ENCODE data around the gene G6PD. TPM values are rescaled to one million over a fixed set of nuclear protein-coding genes. Genes with fewer than 3 reads are reported as not detected.

The G6PD gene
- total and polyA plus RNA-seq, 3 experiments from 2014 or later = 10.7 to 116 (median 108) TPM

DNA sequence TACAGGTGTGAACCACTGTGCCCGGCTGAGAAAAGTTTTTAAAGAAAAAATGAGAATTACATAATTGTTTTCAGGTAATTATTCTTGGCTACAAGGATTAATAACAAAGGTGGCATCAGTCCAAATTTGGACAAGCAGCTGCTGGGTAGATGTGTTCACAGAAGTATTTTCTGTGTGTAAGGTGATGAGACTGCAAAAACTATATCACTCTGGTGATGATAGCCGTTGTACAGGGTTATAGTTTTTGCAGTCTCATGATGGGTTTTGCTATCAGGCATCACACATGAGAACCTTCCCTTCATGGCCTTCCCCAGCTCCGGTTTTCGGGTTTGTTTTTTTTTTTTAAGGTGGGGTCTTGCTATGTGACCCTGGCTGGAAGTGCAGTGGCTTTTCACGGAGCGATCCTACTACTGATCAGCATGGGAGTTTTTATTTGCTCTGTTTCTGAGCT, 51.1 kb downstream of the G6PD start:
- H3K36me3 Mint-ChIP-seq = peaks cover 0 to 3% (median 0%) of the 10 kb centered on the region in 3 donors
- H3K27ac Mint-ChIP-seq = no peak overlapping the region
- Histone ChIP-seq H3K27ac (ENCODE audit: low read depth, low read length) (peak overlapping the region; percentile 57), H3K9me3 (ENCODE audit: low read length) (no peaks in the 10 kb centered on the region), H3K36me3 (ENCODE audit: insufficient read depth, low read length) (no peaks in the 10 kb centered on the region), H3K4me1 (ENCODE audit: insufficient read depth, low read length) (no peaks in the 10 kb centered on the region), H3K27me3 (ENCODE audit: insufficient read depth, low read length, poor library complexity, severe bottlenecking) (no peaks in the 10 kb centered on the region), H3K4me3 (ENCODE audit: low read length) (no peak overlapping the region)
- H3K4me3 Mint-ChIP-seq = no peak overlapping the region
- peaks cover 0 to 2% (median 0%) of the 10 kb centered on the region in 3 donors for H3K4me1 Mint-ChIP-seq
- ChIA-PET CTCF (no interaction called here), POLR2A (interaction anchor here (0.6 kb wide), 1 partner anchor 13 kb away, joined by 4 read pairs; no protein-coding TSS in a partner anchor)
- H3K27me3 Mint-ChIP-seq = no peaks in the 10 kb centered on the region
- no peaks in the 10 kb centered on the region for H3K9me3 Mint-ChIP-seq
- no peak for DNase-seq

DNA sequence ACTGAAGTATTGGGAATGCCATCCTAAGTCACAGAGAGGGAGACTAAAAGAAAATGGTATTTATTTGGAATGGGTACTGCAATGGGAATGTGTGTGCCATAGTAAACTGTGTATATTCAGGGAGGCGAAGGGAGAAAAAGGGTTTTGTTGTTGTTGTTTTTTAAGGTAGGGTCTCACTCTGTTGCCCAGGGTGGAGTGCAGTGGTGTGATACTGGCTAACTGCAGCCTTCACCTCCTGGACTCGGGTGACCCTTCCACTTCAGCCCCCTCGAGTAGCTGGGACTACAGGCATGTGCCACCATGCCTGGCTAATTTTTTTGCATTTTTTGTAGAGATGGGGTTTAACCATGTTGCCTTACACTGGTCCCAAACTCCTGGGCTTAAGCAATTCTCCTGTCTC, 51.9 kb downstream of the G6PD start:
- no peaks in the 10 kb centered on the region for H3K9me3 ChIP-seq (ENCODE audit: low read length)
- Mint-ChIP-seq H3K27ac (no peak overlapping the region), H3K4me1 (peaks cover 2 to 4% (median 3%) of the 10 kb centered on the region in 3 donors), H3K4me3 (no peak overlapping the region), H3K9me3 (no peaks in the 10 kb centered on the region), H3K27me3 (no peaks in the 10 kb centered on the region), H3K36me3 (peaks cover 0 to 5% (median 0%) of the 10 kb centered on the region in 3 donors)
- ChIA-PET CTCF (no interaction called here), POLR2A (no interaction called here)
- H3K4me1 ChIP-seq (ENCODE audit: insufficient read depth, low read length) = peaks cover under 1% of the 10 kb centered on the region
- H3K4me3 ChIP-seq (ENCODE audit: low read length) = no peak overlapping the region
- no peaks in the 10 kb centered on the region for H3K36me3 ChIP-seq (ENCODE audit: insufficient read depth, low read length)
- peak overlapping the region; percentile 47 for H3K27ac ChIP-seq (ENCODE audit: low read depth, low read length)
- no peaks in the 10 kb centered on the region for H3K27me3 ChIP-seq (ENCODE audit: insufficient read depth, low read length, poor library complexity, severe bottlenecking)
- DNase-seq = no peak

DNA sequence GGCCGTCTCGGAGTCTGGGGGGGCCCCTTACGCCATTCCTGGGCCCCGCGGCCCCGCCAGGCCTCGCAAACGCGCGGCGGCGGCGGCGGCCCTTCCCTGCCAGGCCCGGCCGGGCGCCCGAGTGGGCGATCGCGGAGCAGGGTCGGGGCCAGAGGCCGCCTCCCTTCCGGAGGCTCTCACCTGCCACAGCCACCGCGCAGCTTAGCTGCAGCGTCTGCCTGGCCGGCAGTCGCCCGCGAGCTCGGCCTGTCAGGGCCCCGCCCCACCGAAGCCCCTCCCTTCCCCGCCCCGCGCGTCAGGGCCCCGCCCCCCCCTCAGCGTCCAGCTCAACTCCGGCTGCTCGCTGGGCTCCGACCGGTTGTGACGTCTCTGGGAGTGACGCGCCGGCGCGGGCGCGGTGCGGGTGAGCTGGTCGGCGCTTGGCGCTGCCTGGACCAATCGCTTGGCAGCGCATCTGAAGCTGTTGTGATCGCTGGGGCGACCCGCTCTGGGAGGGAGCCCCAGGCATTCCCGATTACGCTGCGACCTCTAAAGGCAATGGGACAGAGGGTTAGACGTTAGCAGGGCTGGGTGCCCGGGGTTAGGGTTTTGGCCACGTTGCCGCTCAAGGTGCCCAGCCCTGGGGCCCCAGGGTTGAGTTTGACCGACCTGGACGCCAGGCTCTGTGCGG, 56.1 kb downstream of the G6PD start, which contains the start of gene SLC10A3:
Gene SLC10A3 (minus strand): TSS at position 216 of the 670 bp plus-strand sequence. CDS start 1,689 bp downstream, outside the sequence.
- ChIA-PET CTCF (interaction anchor here (0.9 to 2.4 kb wide), 7 partner anchors 27 to 537 kb away, joined by 3 to 10 read pairs (median 3); partner anchors contain the start of genes FLNA, IKBKG and RPL10), POLR2A (interaction anchor here (0.6 to 2.5 kb wide), 7 partner anchors 12 to 120 kb away, joined by 3 to 20 read pairs (median 6); partner anchors contain the start of genes ATP6AP1, FAM3A, LAGE3 and RPL10)
- H3K4me3 Mint-ChIP-seq = peak within 1 kb of the TSS; percentile 86 to 94 (median 91)
- H3K4me1 Mint-ChIP-seq = peaks cover 12 to 31% (median 14%) of the 10 kb centered on the region in 3 donors
- peaks cover 0 to 19% (median 4%) of the 10 kb centered on the region in 3 donors for H3K36me3 Mint-ChIP-seq
- H3K9me3 Mint-ChIP-seq = no peaks in the 10 kb centered on the region
- Histone ChIP-seq H3K36me3 (ENCODE audit: insufficient read depth, low read length) (no peaks in the 10 kb centered on the region), H3K27ac (ENCODE audit: low read depth, low read length) (peak within 1 kb of the TSS; percentile 81), H3K4me1 (ENCODE audit: insufficient read depth, low read length) (peaks cover 10% of the 10 kb centered on the region), H3K4me3 (ENCODE audit: low read length) (peak within 1 kb of the TSS; percentile 66), H3K9me3 (ENCODE audit: low read length) (no peaks in the 10 kb centered on the region), H3K27me3 (ENCODE audit: insufficient read depth, low read length, poor library complexity, severe bottlenecking) (no peaks in the 10 kb centered on the region)
- peak within 1 kb of the TSS; percentile 88 to 96 (median 94) for H3K27ac Mint-ChIP-seq
- no peaks in the 10 kb centered on the region for H3K27me3 Mint-ChIP-seq
- DNase-seq = peak; percentile 84 to 92 (median 87)

DNA sequence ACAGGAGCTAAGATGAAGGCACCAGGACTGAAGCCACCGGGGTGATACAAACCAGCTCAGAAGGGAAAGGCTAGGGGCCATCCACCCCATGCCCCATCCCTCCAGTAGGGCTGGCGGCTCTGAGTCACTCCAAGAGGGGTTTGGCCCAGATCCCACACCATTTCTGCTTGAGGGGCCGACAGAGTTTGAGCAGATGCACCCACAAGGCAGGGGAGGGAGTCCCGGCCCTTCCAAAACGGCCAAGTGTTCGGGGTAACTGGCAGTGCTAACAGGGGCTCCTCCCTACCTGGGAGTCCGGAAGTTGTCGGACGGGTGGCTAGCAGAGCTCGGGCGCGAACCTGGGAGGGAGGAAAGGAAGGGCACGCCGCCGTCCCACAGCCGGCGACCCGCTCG, 56.6 kb downstream of the G6PD start:
- peaks cover 0 to 22% (median 4%) of the 10 kb centered on the region in 3 donors for H3K36me3 Mint-ChIP-seq
- peak overlapping the region; percentile 67 for H3K27ac ChIP-seq (ENCODE audit: low read depth, low read length)
- H3K4me1 Mint-ChIP-seq = peaks cover 12 to 35% (median 14%) of the 10 kb centered on the region in 3 donors
- peak overlapping the region; percentile 79 to 96 (median 92) for H3K27ac Mint-ChIP-seq
- H3K36me3 ChIP-seq (ENCODE audit: insufficient read depth, low read length) = no peaks in the 10 kb centered on the region
- H3K4me3 ChIP-seq (ENCODE audit: low read length) = peak overlapping the region; percentile 66
- POLR2A ChIA-PET = interaction anchor here (0.6 to 2.5 kb wide), 8 partner anchors 12 to 564 kb away, joined by 3 to 20 read pairs (median 5); partner anchors contain the start of genes ARHGAP4, ATP6AP1, FAM3A and LAGE3
- H3K27me3 ChIP-seq (ENCODE audit: insufficient read depth, low read length, poor library complexity, severe bottlenecking) = no peaks in the 10 kb centered on the region
- peak overlapping the region; percentile 86 to 94 (median 89) for H3K4me3 Mint-ChIP-seq
- H3K9me3 Mint-ChIP-seq = no peaks in the 10 kb centered on the region
- H3K27me3 Mint-ChIP-seq = no peaks in the 10 kb centered on the region
- peaks cover 16% of the 10 kb centered on the region for H3K4me1 ChIP-seq (ENCODE audit: insufficient read depth, low read length)
- peak in 3 of 5 donors; percentile 7 to 58 (median 26) for DNase-seq
- no peaks in the 10 kb centered on the region for H3K9me3 ChIP-seq (ENCODE audit: low read length)
- CTCF ChIA-PET = interaction anchor here (0.9 to 2.4 kb wide), 7 partner anchors 27 to 536 kb away, joined by 3 to 10 read pairs (median 3); partner anchors contain the start of genes FLNA, IKBKG and RPL10

DNA sequence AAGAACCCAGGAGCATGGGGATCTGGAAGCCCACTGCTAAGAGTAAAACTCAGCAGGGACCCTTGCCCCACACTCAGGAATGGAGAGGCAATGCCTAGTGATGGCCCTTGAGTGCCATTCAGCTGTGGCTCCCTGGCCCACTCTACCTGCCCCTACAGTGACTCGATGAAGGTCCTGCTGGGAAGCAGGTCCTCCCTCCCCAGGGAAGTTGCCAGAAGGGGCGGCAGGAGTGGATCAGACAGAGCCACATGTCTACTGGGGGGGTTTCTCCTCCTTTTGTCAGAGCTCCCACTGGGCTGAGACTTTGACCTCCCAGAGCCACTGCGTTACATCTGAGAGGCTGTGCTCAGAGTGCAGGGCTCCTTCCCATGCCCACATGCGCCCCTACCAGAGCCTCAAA, 57.5 kb downstream of the G6PD start:
- Histone ChIP-seq H3K27me3 (ENCODE audit: insufficient read depth, low read length, poor library complexity, severe bottlenecking) (no peaks in the 10 kb centered on the region), H3K27ac (ENCODE audit: low read depth, low read length) (peak overlapping the region; percentile 67), H3K4me1 (ENCODE audit: insufficient read depth, low read length) (peaks cover 19% of the 10 kb centered on the region), H3K4me3 (ENCODE audit: low read length) (peak overlapping the region; percentile 66), H3K9me3 (ENCODE audit: low read length) (no peaks in the 10 kb centered on the region), H3K36me3 (ENCODE audit: insufficient read depth, low read length) (no peaks in the 10 kb centered on the region)
- H3K36me3 Mint-ChIP-seq = peaks cover 0 to 27% (median 4%) of the 10 kb centered on the region in 3 donors
- H3K27ac Mint-ChIP-seq = peak overlapping the region; percentile 66 to 96 (median 90)
- no peaks in the 10 kb centered on the region for H3K9me3 Mint-ChIP-seq
- peak overlapping the region; percentile 86 to 94 (median 89) for H3K4me3 Mint-ChIP-seq
- peaks cover 12 to 40% (median 17%) of the 10 kb centered on the region in 3 donors for H3K4me1 Mint-ChIP-seq
- no peak for DNase-seq
- ChIA-PET CTCF (interaction anchor here (1.2 to 2.4 kb wide), 2 partner anchors 46 to 90 kb away, joined by 3 to 10 read pairs; partner anchors contain the start of gene RPL10), POLR2A (interaction anchor here (0.8 to 2.5 kb wide), 5 partner anchors 11 to 563 kb away, joined by 3 to 16 read pairs (median 6); partner anchors contain the start of genes ARHGAP4, ATP6AP1, FAM3A and LAGE3)
- H3K27me3 Mint-ChIP-seq = no peaks in the 10 kb centered on the region

DNA sequence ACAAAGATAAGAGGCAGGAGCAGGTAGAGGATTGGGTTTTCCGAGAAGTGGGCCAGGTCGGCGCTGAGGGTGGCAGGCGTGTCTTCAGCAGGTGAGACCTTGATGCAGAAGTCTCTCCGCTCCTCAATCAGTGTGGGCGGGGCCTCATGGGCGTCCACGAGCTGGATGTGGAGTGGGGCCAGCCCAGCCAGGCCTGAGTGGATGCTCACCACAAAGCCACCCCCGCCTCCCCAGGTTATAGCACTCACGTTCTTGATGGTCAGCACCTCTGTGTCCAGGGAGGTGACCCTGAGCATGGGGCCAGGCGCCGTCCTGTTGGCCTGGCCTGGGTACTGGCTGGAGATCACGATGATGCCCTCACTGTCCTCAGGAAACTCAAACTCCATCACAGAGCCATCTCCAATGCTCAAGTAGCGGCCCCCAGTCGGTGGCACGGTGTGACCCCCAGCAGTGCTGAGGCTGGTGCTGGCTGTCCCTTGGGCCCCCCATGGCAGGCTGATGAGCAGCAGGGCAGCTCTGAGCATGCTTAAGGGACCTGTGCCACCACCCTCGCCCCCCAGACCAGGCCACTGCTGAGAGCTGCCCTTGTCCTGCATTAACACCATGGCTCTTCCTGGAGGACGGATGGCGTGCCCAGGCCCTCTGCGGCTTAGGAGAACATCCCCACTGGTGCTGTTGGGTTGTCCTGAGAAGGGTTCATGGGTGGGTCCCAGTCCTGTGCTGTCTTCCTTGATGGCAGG, 58.1 kb downstream of the G6PD start:
- Histone ChIP-seq H3K27ac (ENCODE audit: low read depth, low read length) (peak overlapping the region; percentile 67), H3K27me3 (ENCODE audit: insufficient read depth, low read length, poor library complexity, severe bottlenecking) (no peaks in the 10 kb centered on the region), H3K4me3 (ENCODE audit: low read length) (no peak overlapping the region), H3K36me3 (ENCODE audit: insufficient read depth, low read length) (no peaks in the 10 kb centered on the region), H3K9me3 (ENCODE audit: low read length) (no peaks in the 10 kb centered on the region), H3K4me1 (ENCODE audit: insufficient read depth, low read length) (peaks cover 19% of the 10 kb centered on the region)
- Mint-ChIP-seq H3K4me1 (peaks cover 12 to 43% (median 17%) of the 10 kb centered on the region in 3 donors), H3K36me3 (peaks cover 0 to 27% (median 4%) of the 10 kb centered on the region in 3 donors), H3K27me3 (peaks cover 0 to under 1% of the 10 kb centered on the region in 2 donors), H3K4me3 (peak overlapping the region; percentile 39 to 91 (median 86)), H3K27ac (peak overlapping the region in 5 of 8 donors; percentile 29 to 96 (median 92)), H3K9me3 (no peaks in the 10 kb centered on the region)
- CTCF ChIA-PET = interaction anchor here (2.4 kb wide), 1 partner anchor 90 kb away, joined by 10 read pairs; the partner anchor contains the start of gene RPL10
- POLR2A ChIA-PET = interaction anchor here (1.0 to 1.4 kb wide), 2 partner anchors 30 to 61 kb away, joined by 3 read pairs; no protein-coding TSS in a partner anchor
- DNase-seq = no peak

DNA sequence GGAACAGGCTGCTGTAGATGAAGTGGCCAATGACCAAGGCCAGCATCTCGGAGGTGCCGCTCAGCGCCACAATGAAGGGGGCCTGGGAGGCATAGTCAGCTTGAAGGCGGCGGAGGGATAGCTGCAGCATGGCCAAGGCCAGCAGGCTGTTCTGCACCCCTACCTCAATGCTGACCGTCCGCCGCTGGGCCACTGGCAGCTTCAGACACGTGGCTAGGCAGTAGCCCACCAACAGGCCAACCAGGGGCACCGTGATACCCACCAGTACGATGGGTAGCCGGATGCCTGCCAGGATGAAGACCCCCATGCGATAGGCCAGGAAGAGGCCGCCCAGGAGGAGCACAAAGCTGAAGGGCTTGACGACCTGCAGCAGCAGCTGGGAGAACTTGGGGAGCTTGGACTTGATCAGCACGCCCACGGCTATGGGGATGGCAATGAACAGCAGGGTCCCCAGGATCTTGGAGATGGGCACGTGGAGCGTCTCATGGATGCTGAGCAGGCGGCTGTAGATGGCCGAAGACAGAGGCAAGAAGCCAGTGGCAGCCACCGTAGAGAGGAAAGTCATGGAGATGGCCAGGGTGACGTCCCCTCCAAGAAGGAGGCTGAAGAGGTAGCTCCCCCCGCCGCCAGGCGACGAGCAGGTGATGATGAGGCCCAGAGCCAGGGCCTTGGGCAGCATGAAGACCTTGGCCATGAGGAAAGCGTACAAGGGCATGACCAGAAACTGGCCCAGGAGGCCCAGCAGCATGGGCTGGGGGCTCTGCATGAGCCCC, 58.9 kb downstream of the G6PD start:
- DNase-seq = no peak
- peak overlapping the region in 6 of 8 donors; percentile 80 to 96 (median 89) for H3K27ac Mint-ChIP-seq
- H3K9me3 ChIP-seq (ENCODE audit: low read length) = no peaks in the 10 kb centered on the region
- peaks cover 0 to 5% of the 10 kb centered on the region in 2 donors for H3K27me3 Mint-ChIP-seq
- H3K9me3 Mint-ChIP-seq = no peaks in the 10 kb centered on the region
- ChIA-PET CTCF (no interaction called here), POLR2A (interaction anchor here (1.0 to 2.2 kb wide), 5 partner anchors 29 to 89 kb away, joined by 3 to 15 read pairs (median 3); partner anchors contain the start of gene RPL10)
- peaks cover 12 to 46% (median 19%) of the 10 kb centered on the region in 3 donors for H3K4me1 Mint-ChIP-seq
- no peak overlapping the region for H3K4me3 ChIP-seq (ENCODE audit: low read length)
- peaks cover 19% of the 10 kb centered on the region for H3K4me1 ChIP-seq (ENCODE audit: insufficient read depth, low read length)
- peak overlapping the region; percentile 66 to 84 (median 80) for H3K4me3 Mint-ChIP-seq
- H3K36me3 Mint-ChIP-seq = peaks cover 0 to 29% (median 4%) of the 10 kb centered on the region in 3 donors
- H3K27me3 ChIP-seq (ENCODE audit: insufficient read depth, low read length, poor library complexity, severe bottlenecking) = no peaks in the 10 kb centered on the region
- H3K27ac ChIP-seq (ENCODE audit: low read depth, low read length) = no peak overlapping the region
- no peaks in the 10 kb centered on the region for H3K36me3 ChIP-seq (ENCODE audit: insufficient read depth, low read length)

All from CD8-positive, alpha-beta memory T cell (primary cell).